Loucy (cell line): Measurements from ENCODE around the gene PRDX3.

Source experiments
- H2AFZ ChIP-seq: fragments of 200-600 bp; sonication (generic); 2 replicates; pipeline ENCODE4 v1.6.0; 2016; ENCODE audit warnings: antibody characterized with exemption, mild to moderate bottlenecking, low read length, moderate library complexity
- H3F3A ChIP-seq: fragments of 200-600 bp; 2 replicates; pipeline ENCODE4 v1.6.0; 2016; ENCODE audit warnings: antibody characterized with exemption, low read depth, mild to moderate bottlenecking
- H3K27me3 ChIP-seq: fragments of 200-600 bp; sonication (generic); 2 replicates; pipeline ENCODE4 v1.6.1; 2014; ENCODE audit warnings: low read length, mild to moderate bottlenecking; ENCODE audit not compliant: insufficient read depth, poor library complexity, severe bottlenecking
- H3K36me3 ChIP-seq: fragments of 200-600 bp; sonication (generic); 2 replicates; pipeline ENCODE4 v1.6.1; 2016; ENCODE audit warnings: low read length; ENCODE audit not compliant: insufficient read depth
- H3K4me1 ChIP-seq: fragments of 200-600 bp; sonication (generic); 2 replicates; pipeline ENCODE4 v1.5.1; 2014; ENCODE audit warnings: low read length, mild to moderate bottlenecking; ENCODE audit not compliant: insufficient read depth, poor library complexity, severe bottlenecking
- H3K4me2 ChIP-seq: fragments of 200-600 bp; sonication (generic); 2 replicates; pipeline ENCODE4 v1.6.0; 2014; ENCODE audit warnings: antibody characterized with exemption, low read length, low read depth, mild to moderate bottlenecking; ENCODE audit not compliant: poor library complexity, severe bottlenecking
- H3K4me3 ChIP-seq: fragments of 200-600 bp; sonication (generic); 2 replicates; pipeline ENCODE4 v1.5.1; 2014; ENCODE audit warnings: low read length, mild to moderate bottlenecking, mixed read lengths; ENCODE audit not compliant: poor library complexity, severe bottlenecking
- H3K79me2 ChIP-seq: fragments of 200-600 bp; sonication (generic); 2 replicates; pipeline ENCODE4 v1.6.1; 2014; ENCODE audit warnings: low read length; ENCODE audit not compliant: insufficient read depth
- H3K9ac ChIP-seq: fragments of 200-600 bp; sonication (generic); 2 replicates; pipeline ENCODE4 v1.6.0; 2014; ENCODE audit warnings: mild to moderate bottlenecking, low read depth, low read length, moderate library complexity; ENCODE audit not compliant: poor library complexity, severe bottlenecking
- H3K9me2 ChIP-seq: fragments of 200-600 bp; sonication (generic); replicated peaks from 2 replicates; pipeline ENCODE4 v1.6.1; 2016; ENCODE audit warnings: low read depth, low read length, mixed read lengths
- H3K9me3 ChIP-seq: fragments of 200-600 bp; sonication (generic); 2 replicates; pipeline ENCODE4 v1.6.1; 2014; ENCODE audit warnings: mild to moderate bottlenecking, antibody characterized with exemption, low read length, low read depth; ENCODE audit not compliant: insufficient read depth
- H4K20me1 ChIP-seq: fragments of 200-600 bp; sonication (generic); 2 replicates; pipeline ENCODE4 v1.6.0; 2014; ENCODE audit warnings: antibody characterized with exemption, low read length, mild to moderate bottlenecking; ENCODE audit not compliant: insufficient read depth, poor library complexity, severe bottlenecking
- EZH2phosphoT487 ChIP-seq: fragments of 200-600 bp; IDR thresholded peaks from 2 replicates; pipeline ENCODE4 v1.6.1; 2018; ENCODE audit warnings: antibody characterized with exemption, mild to moderate bottlenecking, moderate library complexity, borderline replicate concordance
- TF ChIP-seq, protein P1 (sequence below): fragments of 200-600 bp; sonication (generic); conservative IDR thresholded peaks from 2 replicates; pipeline ENCODE4 v1.5.1; 2014; ENCODE audit warnings: mild to moderate bottlenecking, antibody characterized with exemption, low read length

Gene PRDX3

GRCh38 chr10:119222966-119223386 is 44.4 kb upstream of the PRDX3 start:
- H2AFZ ChIP-seq = no peak overlapping the region
- no peak overlapping the region for H3K4me3 ChIP-seq
- no peak overlapping the region for H3K4me2 ChIP-seq
- no peaks in the 10 kb centered on the region for H3K36me3 ChIP-seq
- no peaks in the 10 kb centered on the region for H4K20me1 ChIP-seq
- no peak overlapping the region for H3K9ac ChIP-seq
- peaks cover 14% of the 10 kb centered on the region; the same call in 1 of the 2 replicates for H3K79me2 ChIP-seq
- H3F3A ChIP-seq = no peaks in the 10 kb centered on the region
- H3K27me3 ChIP-seq = no peaks in the 10 kb centered on the region
- no peaks in the 10 kb centered on the region for H3K9me2 ChIP-seq
- TF ChIP-seq EZH2phosphoT487 = no peak
- TF ChIP-seq, protein P1, sequence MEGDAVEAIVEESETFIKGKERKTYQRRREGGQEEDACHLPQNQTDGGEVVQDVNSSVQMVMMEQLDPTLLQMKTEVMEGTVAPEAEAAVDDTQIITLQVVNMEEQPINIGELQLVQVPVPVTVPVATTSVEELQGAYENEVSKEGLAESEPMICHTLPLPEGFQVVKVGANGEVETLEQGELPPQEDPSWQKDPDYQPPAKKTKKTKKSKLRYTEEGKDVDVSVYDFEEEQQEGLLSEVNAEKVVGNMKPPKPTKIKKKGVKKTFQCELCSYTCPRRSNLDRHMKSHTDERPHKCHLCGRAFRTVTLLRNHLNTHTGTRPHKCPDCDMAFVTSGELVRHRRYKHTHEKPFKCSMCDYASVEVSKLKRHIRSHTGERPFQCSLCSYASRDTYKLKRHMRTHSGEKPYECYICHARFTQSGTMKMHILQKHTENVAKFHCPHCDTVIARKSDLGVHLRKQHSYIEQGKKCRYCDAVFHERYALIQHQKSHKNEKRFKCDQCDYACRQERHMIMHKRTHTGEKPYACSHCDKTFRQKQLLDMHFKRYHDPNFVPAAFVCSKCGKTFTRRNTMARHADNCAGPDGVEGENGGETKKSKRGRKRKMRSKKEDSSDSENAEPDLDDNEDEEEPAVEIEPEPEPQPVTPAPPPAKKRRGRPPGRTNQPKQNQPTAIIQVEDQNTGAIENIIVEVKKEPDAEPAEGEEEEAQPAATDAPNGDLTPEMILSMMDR = no peak
- H3K4me1 ChIP-seq = peaks cover 5% of the 10 kb centered on the region
- H3K9me3 ChIP-seq = no peaks in the 10 kb centered on the region

DNA sequence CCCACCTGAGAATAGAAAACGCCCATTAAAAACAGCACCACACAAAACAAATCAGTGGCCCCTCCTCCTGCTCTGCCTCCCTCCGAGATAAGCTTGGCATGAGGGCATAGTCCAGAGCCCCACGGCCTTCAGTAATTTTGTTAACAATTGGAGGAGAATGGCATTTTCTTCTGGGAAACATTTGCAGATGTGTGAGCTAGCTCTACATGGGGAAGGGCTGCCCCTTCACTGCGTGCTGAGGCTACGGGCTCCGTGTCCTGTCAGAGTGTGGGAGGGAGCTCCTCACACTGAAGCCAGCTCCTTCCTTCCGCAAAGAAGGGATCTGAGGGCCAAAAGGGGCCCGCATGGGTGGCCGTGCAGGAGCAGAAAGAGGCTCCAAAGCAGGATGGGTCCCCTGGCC is 43.9 kb upstream of the PRDX3 start:
- Histone ChIP-seq H3K27me3 (no peaks in the 10 kb centered on the region), H3K4me3 (no peak overlapping the region), H3K79me2 (peaks cover 15% of the 10 kb centered on the region; the same call in 1 of the 2 replicates), H3K4me2 (no peak overlapping the region), H2AFZ (no peak overlapping the region), H3K36me3 (no peaks in the 10 kb centered on the region), H4K20me1 (no peaks in the 10 kb centered on the region), H3K4me1 (peaks cover 9% of the 10 kb centered on the region), H3K9me3 (no peaks in the 10 kb centered on the region), H3K9ac (no peak overlapping the region), H3K9me2 (no peaks in the 10 kb centered on the region), H3F3A (no peaks in the 10 kb centered on the region)
- no peak for TF ChIP-seq EZH2phosphoT487
- TF ChIP-seq, protein P1 = no peak

DNA sequence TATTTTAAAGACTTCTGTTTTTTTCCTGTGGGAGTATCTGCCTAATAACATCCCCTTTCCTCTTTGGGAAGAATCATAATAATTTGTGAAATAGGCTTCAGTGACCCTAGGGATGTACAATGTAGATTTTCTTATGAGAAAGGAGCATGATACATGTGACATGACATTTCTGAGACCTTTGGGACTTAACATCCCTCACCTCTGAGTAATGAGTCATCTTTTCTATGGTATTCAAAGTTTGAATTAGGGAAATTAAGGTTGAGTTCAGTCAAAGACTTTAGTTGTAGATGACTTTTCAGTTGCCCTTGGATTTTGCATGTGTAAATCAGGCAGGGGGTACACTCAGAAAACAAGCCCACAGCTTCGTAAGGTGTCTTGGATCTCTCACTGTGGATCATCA is 43.1 kb upstream of the PRDX3 start:
- Histone ChIP-seq H3K4me1 (peaks cover 12% of the 10 kb centered on the region), H3K9me3 (no peaks in the 10 kb centered on the region), H3K4me2 (no peak overlapping the region), H4K20me1 (no peaks in the 10 kb centered on the region), H2AFZ (no peak overlapping the region), H3K9ac (no peak overlapping the region), H3K79me2 (peaks cover 18% of the 10 kb centered on the region), H3K9me2 (no peaks in the 10 kb centered on the region), H3K4me3 (no peak overlapping the region), H3K27me3 (no peaks in the 10 kb centered on the region), H3F3A (no peaks in the 10 kb centered on the region), H3K36me3 (no peaks in the 10 kb centered on the region)
- TF ChIP-seq, protein P1 = no peak
- TF ChIP-seq EZH2phosphoT487 = no peak
